ENCODE results near the gene RAD21L1. TPM values are rescaled to one million over a fixed set of nuclear protein-coding genes. Genes with fewer than 3 reads are reported as not detected.
"Not testable (repeated sequence)": the region's sequence is repeated elsewhere in the genome, so short reads cannot be mapped to it uniquely, and the experiment has no call there.

Gene RAD21L1
- total RNA-seq, 4 donors from 2014 or later = not detected

DNA sequence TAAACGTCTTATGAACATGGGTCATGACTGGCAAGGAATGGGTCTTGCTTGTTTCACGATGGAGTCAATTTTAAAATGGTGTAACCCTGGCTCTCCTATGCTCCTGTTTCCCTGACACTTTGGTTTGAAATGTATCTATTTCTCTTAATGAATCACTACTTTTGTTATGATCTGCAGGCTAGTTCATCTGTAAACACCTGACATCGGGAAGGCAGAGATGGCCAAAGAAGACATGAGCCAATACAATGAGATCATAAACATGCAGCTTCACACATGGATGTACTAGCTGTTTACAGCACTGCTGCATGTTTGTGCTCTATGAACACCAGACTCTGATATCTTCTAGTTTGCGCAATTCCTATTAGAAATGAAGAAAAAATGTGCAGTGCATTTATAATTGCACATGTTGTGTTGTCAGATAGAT, 11.0 kb upstream of the RAD21L1 start:
- Histone ChIP-seq H3K4me3 (no peak overlapping the region), H3K9me3 (no peaks in the 10 kb centered on the region), H3K36me3 (no peaks in the 10 kb centered on the region), H3K27ac (no peak overlapping the region), H3K27me3 (peaks cover 0 to 5% of the 10 kb centered on the region in 2 donors), H3K4me1 (no peaks in the 10 kb centered on the region)
- no peak for DNase-seq
- intact Hi-C loops (cut with DNase I; ENCODE audit: low total_unique reads) = loop anchor here (5.0 kb wide), 1 partner anchor 398 kb away; no protein-coding TSS in a partner anchor
- no peak for TF ChIP-seq POLR2A (IDR thresholded peaks at IDR 0.05)
- TF ChIP-seq, protein P1, sequence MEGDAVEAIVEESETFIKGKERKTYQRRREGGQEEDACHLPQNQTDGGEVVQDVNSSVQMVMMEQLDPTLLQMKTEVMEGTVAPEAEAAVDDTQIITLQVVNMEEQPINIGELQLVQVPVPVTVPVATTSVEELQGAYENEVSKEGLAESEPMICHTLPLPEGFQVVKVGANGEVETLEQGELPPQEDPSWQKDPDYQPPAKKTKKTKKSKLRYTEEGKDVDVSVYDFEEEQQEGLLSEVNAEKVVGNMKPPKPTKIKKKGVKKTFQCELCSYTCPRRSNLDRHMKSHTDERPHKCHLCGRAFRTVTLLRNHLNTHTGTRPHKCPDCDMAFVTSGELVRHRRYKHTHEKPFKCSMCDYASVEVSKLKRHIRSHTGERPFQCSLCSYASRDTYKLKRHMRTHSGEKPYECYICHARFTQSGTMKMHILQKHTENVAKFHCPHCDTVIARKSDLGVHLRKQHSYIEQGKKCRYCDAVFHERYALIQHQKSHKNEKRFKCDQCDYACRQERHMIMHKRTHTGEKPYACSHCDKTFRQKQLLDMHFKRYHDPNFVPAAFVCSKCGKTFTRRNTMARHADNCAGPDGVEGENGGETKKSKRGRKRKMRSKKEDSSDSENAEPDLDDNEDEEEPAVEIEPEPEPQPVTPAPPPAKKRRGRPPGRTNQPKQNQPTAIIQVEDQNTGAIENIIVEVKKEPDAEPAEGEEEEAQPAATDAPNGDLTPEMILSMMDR (IDR thresholded peaks at IDR 0.05) = no peak

DNA sequence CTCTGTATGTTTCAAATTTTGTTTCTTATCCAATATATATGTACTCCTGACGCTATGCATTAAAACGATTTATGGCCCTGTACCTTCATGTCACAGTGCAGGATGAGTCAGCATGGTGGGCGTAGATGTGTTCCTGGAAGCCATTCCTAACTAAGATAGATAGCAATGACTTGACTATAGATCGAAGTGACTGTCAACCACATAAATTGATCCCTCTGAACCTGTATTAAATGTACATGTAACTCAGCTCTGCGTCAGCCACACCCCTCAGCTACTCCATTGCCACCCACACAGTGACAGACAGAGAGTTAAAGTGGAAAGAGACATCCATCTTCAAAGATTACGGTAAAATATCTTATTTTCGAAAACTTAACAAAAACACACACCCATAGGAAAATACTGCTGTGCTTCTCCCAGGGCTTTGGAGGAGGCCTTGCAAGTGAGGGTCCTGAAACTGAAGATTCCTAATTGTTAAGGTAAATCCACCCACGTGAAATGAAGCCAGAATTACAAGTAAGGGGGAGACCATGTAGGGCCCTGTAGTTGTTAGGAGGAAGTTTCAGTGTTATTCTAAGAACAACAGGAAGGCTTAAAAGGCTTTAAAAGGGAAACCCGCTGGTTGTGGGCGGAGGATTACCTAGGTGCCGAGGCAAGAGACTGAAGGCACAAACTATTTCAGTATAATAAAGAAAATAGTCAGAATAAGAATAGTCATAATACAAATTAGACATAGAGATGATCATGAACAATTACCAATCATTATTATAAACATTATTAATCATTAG, 10.3 kb upstream of the RAD21L1 start:
- no peak overlapping the region for H3K4me3 ChIP-seq
- H3K4me1 ChIP-seq = no peaks in the 10 kb centered on the region
- H3K36me3 ChIP-seq = no peaks in the 10 kb centered on the region
- no peaks in the 10 kb centered on the region for H3K9me3 ChIP-seq
- H3K27me3 ChIP-seq = peaks cover 0 to 5% of the 10 kb centered on the region in 2 donors
- no peak for DNase-seq
- intact Hi-C loops (cut with DNase I; ENCODE audit: low total_unique reads) = no loop called here
- TF ChIP-seq, protein P1 (IDR thresholded peaks at IDR 0.05) = no peak
- no peak overlapping the region for H3K27ac ChIP-seq

DNA sequence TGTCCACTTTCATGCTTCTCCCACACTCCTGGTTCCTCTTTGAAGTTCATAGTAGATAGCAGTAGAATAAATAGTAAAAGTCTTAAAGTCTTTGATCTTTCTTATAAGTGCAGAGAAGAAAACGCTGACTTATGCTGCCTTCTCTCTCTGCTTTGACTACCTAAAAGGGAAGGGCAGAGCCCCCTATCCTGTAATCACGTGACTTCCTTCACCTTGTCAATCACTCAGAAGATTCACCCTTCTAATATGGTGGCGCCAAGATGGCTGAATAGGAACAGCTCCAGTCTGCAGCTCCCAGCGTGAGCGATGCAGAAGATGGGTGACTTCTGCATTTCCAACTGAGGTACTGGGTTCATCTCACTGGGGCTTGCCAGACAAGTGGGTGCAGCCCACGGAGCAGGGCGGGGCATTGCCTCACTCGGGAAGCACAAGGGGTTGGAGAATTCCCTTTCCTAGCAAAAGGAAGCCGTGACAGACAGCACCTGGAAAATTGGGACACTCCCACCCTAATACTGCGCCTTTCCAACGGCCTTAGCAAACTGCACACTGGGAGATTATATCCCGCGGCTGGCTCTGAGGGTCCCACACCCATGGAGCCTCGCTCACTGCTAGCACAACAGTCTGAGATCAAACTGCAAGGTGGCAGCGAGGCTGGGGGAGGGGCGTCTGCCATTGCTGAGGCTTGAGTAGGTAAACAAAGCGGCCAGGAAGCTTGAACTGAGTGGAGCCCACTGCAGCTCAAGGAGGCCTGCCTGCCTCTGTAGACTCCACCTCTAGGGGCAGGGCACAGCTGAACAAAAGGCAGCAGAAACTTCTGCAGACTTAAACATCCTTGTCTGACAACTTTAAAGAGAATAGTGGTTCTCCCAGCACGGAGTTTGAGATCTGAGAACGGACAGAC, 9.1 kb upstream of the RAD21L1 start:
- H3K4me3 ChIP-seq; H3K4me1 ChIP-seq; H3K27me3 ChIP-seq; H3K9me3 ChIP-seq; intact Hi-C loops (cut with DNase I; ENCODE audit: low total_unique reads); DNase-seq; H3K36me3 ChIP-seq; H3K27ac ChIP-seq: not testable (repeated sequence)

DNA sequence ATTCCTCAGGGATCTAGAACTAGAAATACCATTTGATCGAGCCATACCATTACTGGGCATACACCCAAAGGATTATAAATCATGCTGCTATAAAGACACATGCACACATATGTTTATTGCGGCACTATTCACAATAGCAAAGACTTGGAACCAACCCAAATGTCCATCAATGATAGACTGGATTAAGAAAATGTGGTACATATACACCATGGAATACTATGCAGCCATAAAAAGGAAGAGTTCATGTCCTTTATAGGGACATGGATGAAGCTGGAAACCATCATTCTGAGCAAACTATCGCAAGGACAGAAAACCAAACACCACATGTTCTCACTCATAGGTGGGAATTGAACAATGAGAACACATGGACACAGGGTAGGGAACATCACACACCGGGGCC, 3.1 kb upstream of the RAD21L1 start:
- H3K9me3 ChIP-seq; intact Hi-C loops (cut with DNase I; ENCODE audit: low total_unique reads); H3K27ac ChIP-seq; DNase-seq; H3K4me3 ChIP-seq; H3K36me3 ChIP-seq: not testable (repeated sequence)
- Histone ChIP-seq H3K4me1 (peaks cover 0 to 14% of the 10 kb centered on the region in 2 donors), H3K27me3 (peaks cover 0 to 10% of the 10 kb centered on the region in 2 donors)

DNA sequence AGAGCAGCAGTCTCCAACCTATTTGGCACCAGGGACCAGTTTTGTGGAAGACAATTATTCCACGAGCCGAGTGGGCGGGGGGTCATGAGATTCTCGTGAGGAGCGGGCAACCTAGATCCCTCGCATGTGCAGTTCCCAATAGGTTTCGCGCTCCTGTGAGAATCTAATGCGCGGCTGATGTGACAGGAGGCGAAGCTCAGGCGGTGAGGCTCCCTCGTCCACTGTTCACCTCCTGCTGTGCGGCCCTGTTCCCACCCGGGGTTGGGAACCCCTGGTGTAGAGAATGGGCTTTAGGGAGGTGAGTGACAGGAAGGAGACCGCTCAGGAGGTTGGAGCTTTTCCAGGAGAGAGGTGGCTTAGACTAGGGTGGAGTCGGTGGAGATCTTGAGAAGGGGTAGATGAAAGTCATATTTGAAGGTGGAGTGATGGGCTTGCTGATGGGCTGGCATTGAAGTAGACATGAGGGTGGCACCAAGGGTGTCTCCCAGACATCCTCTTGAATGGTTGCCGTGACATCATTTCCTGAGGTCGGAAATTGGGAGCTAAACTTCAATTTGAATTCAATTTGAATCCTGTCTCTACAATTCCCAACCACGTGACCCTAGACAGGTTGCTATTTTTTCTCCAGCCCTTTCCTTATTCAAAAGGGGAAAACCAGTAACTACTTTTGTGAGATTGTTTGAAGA, 1.5 kb upstream of the RAD21L1 start:
- no peak overlapping the region for H3K4me3 ChIP-seq
- TF ChIP-seq POLR2A (IDR thresholded peaks at IDR 0.05) = no peak
- TF ChIP-seq, protein P1 (IDR thresholded peaks at IDR 0.05) = no peak
- no peak for DNase-seq

More for the DNA sequence above, 1.5 kb upstream of the RAD21L1 start:
- Histone ChIP-seq H3K4me1 (peaks cover 0 to 14% of the 10 kb centered on the region in 2 donors), H3K27ac (no peak overlapping the region), H3K36me3 (no peaks in the 10 kb centered on the region), H3K27me3 (peaks cover 0 to 26% of the 10 kb centered on the region in 2 donors), H3K9me3 (no peaks in the 10 kb centered on the region)
- intact Hi-C loops (cut with DNase I; ENCODE audit: low total_unique reads) = no loop called here

All from uterus (tissue), 4 donors.